ENCODE data around the gene TUBA1A.
"Not testable (repeated sequence)": the region's sequence is repeated elsewhere in the genome, so short reads cannot be mapped to it uniquely, and the experiment has no call there.

The TUBA1A gene

DNA sequence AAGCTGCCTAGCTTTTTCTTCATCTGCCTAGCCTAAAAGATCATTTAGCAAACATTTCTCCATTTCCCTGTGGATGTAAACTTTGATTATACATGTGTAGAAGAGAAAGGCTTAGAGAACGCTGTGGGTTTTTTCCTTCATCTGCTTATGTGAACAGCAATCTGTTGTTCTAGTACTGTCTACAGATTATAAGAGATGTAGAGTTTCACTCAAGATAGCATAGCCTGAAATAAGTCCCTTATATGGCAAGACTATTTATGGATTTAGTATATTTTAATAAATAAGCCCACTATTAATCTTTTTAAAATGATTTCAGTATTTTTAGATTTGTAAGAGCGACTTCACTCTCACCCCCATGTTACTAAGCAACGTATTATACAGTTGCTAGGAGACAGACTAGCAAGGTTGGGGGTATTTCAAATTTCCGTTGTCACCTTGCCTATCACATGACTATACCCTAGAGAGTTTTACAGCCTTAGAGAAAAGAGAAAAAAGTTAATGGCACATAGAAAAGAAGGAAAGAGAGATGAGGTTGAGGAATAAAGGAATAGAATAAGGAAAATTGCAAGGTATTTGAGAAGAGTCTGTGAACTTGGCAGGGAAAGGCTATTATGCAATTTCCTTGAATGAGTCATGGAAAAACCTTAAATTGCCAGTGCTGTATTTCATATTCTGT is 12.2 kb upstream of the TUBA1A start:
- no peak for DNase-seq

DNA sequence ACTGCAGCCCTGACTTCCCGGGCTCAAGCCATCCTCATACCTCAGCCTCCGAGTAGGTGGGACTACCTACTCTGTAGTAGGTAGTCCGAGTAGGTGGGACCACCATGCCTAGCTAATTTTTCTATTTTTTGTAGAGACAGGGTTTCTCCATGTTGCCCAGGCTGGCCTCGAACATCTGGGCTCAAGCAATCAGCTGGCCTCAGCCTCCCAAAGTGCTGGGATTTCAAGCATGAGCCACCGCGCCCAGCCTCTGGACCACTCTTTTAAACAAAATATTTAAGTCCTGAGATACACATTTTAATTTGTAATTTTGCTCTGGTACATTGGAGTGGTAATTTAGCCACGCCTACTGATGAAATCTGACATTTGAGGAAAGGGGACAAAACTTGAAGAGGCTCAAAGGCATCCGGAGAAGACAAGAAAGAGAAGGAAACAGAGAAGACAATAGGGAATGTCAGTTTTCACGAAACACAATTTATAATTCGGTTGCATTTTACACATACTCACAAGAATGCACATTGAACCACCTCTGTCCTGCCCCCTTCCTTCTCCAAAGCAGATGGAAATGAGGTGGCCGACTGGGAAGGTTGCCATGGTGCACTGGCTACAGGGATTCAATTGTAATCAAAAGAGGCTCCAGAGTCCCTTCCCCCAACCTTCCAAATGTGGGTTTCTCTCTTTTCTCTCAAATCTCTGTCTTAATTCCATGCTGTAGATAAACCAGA is 9.7 kb upstream of the TUBA1A start:
- DNase-seq, result peak; percentile 54

DNA sequence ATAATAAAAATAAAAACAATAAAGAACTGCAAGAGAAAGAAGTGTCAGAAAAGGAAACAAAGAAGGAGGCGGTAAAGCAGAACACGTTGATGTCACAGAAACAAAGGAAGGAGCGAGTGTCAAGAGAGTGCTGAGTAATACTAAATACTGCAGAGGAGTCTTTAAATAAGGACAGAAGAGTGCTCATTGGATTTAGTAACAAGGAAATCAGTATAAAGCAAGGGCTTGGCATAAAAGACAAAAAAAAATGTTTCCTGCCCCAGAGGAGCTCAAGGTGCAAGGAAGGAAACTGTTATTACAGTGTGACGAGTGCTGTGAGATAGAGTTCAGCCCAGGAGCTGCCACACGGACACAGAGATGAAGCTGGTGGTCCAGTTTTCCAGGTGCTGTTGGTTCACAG is 8.4 kb upstream of the TUBA1A start:
- DNase-seq, result no peak

DNA sequence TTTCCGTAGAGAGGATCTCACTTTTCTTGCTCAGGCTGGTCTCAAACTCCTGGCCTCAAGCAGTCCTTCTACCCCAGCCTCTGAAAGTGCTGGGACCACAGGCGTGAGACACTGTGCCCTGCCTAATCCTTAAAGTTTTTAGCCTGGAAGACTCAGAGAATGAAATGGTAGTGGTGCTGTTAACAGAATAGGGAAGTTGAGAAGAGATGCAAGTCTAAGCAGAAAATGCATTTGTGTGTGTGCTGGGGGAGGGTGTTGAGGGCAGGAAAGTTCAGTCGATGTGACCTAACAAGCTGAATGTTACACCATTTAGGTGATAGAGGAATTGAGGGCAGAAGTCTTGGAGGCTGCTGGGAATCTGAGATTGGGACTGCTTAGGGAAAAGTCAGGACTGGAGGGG is 6.9 kb upstream of the TUBA1A start:
- DNase-seq, result no peak

DNA sequence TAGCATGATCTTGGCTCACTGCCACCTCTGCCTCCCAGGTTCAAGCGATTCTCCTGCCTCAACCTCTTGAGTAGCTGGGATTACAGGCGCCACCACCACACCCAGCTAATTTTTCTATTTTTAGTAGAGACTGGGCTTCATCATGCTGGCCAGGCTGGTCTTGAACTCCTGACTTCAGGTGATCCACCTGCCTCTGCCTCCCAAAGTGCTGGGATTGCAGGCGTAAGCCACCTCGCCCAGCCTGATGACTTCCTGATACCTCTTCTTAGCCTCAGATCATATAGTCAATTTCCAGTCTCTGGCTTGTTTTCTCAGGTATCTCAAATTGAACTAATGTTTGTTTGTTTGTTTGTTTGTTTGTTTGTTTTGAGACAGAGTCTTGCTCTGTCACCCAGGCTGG is 4.9 kb upstream of the TUBA1A start:
- not testable (repeated sequence) for DNase-seq

DNA sequence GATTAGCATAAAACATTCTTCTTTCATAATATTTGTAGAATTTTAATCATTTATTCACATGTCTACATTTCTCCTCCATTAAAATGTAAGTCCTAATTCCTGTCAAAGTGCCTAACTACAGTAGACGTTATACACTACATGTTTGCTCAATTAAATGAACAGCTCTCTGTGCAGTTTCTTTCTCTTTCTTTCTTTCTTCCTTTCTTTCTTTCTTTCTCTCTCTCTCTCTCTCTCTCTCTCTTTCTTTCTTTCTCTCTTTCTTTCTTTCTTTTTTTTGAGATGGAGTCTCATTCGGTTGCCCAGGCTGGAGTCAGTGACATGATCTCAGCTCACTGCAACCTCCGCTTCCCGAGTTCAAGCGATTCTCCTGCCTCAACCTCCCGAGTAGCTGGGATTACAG is 2.6 kb upstream of the TUBA1A start:
- not testable (repeated sequence) for DNase-seq

DNA sequence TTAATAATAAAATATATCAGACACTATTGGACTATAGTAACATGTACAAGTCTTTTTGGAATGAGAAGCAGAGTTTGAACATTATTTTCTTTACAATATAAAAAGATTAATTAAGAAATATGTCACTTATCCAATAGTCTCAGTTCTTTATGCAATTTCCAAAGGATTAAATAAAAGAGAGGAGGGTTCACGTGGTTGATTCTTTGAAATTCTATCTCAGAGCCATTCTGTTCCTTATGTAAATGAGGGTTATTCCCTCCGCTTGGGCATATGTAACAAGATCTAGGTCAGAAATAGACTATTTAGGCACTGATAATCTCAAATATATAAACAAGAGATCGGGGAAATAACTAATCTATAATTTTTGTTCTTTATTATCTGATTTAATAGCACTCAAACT is 2.1 kb upstream of the TUBA1A start:
- no peak for DNase-seq

DNA sequence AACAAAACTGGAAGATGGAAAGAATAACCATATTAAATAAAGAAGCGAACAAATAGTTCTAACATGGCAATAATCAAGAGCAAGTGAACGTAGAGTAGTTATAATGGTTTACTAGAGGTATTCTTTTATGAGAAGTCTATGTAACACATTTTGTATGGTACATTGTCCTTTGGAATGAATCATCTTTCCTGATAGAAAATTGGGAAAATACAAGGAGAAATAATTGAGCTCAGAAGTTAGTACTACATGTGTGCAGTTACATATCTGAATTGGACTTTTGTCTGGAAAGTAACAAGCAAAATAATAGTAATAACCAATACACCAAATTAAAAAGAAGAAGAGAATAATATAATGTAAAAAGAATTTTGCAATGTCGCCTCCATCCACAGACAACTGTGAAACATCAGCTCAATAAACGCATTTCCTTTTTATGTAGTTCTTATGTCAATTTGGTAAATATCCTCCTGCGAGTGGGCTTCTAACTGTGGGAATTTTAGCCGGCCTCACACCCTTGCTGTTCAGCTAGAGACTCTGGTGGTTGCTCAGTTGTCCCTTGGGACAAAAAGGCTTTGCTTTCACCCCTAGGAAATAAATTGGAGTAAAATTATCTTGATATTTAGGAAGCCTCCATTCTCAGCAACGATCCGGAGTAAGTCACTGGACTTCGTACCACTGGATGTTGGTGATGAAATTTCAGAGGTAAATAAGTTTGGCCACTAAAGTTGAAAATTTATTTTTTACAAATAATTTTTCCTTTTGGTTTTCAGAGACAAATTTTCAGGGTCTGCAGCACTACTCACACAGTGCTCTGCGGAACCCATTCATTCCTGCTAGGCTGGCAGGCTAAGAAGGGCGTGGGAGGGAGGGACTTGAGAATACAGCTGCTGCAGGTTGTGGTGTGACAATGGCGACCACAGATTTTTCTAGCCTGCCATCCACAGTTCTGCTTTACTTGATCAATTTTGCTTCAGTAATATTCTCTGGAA is 1.1 kb upstream of the TUBA1A start:
- no peak for DNase-seq

DNA sequence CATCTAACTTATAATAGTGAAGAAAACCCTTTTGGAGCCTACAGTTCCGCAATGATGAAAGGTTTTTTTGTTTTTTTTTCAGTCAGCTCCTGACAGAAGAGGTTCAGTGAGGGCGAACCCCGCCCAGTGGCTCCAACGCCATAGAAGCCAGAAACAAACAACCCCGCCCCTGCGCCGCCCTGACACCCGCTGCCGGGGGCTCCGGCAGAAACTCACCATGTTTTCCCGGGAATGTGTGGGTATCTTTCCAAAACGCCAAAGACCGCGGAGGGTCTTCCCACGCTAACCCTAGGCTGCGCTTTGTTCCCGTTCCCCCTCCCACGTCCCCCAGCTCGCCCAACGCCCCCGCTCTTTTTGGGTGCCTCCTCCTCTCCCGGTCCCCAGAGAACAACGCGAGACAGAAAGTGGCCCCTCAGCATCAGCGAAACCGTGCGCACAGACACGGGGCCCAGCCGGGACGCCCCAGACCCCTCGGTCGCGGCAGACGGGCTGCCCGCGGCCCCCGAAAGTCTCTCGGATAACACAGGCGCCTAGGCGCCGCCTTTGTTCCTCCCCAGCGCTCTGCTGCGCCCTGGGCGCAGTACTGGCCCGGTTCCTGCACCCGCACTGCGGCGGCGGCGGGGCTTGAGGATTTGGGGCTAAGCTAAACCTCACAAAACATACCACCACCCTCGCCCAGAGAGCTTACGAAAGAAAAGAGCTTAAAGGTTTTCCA is 522 bp downstream of the TUBA1A start:
- DNase-seq, result peak; percentile 90

DNA sequence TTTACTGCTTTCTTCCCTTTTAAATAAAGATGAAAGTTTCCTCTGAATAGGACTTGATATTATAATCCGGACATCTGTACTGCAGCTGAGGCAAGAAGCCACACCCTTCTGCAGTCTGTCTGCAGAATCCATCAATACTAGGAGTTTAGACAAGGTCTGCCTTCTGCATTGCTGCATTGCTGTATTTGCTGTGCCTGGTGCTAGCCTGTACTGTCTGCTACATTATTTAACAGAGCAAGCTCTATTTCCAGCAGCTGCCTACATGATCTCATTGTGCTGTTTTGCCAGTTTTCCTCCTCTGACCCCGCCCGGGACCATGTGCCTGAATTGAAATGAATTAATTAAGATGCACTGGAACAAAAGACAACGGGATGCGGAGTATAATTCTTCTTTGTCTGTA is 1.7 kb downstream of the TUBA1A start:
- peak; percentile 87 for DNase-seq

DNA sequence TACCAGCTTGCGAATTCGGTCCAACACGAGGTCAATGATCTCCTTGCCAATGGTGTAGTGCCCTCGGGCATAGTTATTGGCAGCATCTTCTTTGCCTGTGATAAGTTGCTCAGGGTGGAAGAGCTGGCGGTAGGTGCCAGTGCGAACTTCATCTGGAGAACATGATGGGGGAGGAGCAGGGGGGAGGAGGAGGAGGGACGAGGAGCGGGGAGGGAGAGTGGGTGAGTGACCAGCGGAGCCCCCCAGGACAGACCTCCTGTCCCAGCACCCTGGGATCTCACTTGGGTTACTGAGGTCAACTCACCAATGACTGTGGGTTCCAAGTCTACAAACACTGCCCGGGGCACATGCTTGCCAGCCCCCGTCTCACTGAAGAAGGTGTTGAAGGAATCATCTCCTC is 2.6 kb downstream of the TUBA1A start:
- DNase-seq, result not testable (repeated sequence)

DNA sequence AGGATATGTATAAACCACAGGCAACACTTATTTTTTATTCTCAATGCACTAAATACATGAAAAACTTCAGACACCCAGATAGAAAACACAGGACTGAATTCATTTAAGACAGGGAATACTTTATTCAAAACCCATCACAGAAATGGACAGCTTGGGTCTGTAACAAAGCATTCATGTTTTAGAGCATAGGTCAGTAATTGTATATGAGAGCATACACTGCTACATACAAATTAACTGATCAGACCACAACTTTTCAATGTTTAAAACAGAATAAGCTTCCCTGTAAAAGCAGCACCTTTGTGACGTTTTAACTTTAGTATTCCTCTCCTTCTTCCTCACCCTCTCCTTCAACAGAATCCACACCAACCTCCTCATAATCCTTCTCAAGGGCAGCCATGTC is 4.2 kb downstream of the TUBA1A start:
- not testable (repeated sequence) for DNase-seq

DNA sequence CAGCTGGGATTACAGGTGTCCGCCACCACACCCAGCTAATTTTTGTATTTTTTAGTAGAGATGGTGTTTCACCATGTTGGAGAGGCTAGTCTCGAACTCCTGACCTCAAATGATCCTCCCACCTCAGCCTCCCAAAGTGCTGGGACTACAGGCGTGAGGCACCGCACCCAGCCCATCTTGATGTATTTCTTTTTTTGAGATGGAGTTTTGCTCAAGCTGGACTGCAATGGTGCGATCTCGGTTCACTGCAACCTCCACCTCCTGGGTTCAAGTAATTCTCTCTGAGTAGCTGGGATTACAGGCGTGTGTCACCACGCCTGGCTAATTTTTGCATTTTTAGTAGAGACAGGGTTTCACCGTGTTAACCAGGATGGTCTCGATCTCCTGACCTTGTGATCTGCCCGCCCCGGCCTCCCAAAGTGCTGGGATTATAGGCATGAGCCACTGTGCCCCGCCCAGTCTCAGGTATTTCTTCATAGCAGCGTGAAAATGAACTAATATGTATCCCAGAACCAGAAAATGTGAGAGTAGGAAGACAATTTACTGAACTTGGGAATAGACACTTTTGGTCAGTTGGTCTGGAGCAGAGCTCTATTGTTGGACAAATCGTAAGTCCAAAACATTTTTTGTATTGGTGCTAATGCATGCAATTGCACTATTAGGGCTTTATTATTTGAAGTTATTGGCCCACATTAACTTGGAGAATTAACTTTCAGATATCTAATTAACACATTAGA is 5.5 kb downstream of the TUBA1A start:
- DNase-seq, result not testable (repeated sequence)

DNA sequence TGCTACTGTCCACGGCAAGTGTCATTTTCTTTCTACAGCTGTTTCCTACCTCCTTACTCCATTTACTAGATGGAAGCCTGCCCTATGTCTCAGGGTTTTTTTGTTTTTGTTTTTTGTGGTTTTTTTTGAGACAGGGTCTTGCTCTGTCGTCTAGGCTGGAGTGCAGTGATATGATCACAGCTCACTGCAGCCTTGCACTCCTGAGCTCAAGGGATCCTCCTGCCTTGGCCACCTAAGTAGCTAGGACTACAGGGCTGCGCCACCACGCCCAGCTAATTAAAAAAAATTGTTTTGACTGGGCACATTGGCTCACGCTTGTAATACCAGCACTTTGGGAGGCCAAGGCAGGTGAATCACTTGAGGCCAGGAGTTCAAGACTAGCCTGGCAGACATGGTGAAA is 14.7 kb downstream of the TUBA1A start:
- DNase-seq, result no peak

DNA sequence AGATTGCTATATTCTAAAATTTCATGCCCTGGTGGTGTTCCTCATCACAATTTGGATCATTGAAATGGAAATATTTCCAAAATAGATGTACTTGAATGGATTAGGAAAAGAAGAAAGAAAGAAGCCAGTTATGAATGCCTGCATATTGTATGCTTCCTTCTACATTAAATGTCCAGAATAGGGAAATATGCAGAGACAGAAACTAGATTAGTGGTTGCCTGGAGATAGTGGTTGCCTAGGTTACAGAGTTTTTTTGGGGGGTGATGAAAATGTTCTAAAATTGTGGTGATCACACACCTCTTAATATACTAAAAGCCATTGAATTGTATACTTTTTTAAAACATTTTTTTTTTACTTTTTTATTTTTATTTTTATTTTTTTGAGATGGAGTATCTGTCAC is 18.0 kb downstream of the TUBA1A start:
- no peak for DNase-seq

DNA sequence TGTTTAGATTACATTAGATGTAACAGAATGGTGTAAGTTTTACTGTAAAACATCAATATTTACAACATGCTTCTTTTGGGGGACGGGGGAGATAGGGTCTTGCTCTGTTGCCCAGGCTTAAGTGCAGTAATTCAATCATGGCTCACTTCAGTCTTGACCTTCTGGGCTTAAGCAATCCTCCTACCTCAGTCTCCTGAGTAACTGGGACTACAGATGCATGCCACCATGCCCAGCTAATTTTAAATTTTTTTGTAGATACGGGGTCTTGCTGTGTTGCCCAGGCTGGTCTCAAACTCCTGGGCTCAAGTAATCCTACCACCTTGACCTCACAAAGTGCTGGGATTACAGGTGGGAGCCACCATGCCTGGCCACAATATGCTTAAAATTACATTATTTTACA is 23.8 kb downstream of the TUBA1A start:
- no peak for DNase-seq

DNA sequence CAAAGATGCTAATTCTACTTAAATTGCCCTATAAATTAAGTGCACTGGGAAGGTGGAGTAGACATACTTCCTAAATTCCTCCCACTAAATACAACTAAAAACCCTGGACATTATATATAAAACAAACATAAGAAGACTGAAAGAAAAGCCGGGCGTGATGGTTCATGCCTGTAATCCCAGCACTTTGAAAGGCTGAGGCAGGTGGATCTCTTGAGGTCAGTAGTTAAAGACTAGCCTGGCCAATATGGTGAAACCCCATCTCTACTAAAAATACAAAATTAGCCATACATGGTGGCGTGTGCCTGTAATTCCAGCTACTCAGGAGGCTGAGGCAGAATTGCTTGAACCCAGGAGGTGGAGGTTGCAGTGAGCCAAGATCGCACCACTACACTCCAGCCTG is 27.0 kb downstream of the TUBA1A start:
- not testable (repeated sequence) for DNase-seq

DNA sequence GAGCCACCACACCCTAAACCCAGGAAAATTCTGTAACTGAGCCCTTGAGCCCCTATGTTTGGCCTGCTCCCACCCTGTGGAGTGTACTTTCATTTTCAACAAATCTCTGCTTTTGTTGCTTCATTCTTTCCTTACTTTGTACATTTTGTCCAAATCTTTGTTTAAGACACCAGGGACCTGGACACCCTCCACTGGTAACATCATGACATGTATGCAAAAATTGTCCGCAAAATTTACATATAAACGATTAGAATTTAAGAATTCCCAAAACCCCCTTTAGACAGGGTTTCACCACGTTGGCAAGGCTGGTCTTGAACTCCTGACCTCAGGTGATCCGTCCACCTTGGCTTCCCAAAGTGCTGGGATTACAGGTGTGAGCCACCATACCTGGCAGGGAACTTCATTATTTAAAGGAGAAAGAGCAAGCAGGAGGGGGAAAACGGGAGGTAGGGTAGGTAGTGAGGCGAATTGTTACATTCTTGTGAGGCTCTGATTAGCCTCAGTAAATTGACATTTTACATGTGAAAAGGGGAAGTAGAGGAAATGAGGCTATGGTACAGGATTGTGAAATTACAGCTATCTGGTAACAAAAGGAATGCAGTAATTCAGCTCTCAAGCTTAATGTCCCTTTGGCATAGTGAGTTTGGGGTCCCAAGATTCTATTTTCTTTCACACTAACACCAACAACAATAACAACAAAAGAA is 27.6 kb downstream of the TUBA1A start:
- DNase-seq, result no peak

DNA sequence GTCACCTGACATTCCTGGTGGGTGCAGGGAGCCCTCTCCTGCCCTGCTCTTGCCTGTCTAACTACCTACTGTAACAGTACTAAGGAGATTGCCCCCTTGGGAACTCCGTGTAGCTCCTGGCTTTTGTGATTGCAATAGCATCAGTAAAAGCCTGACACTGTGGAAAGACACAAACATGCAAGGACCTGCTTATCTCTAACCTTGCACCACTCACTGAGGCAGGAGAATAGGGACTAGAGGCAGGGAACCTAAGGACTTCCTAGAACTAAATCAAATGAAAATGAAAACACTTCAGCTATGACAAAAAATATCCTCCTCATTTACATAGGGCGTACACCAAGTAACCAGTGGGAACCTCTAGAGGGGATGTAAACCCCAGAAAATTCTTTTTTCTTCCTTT is 28.5 kb downstream of the TUBA1A start:
- no peak for DNase-seq

DNA sequence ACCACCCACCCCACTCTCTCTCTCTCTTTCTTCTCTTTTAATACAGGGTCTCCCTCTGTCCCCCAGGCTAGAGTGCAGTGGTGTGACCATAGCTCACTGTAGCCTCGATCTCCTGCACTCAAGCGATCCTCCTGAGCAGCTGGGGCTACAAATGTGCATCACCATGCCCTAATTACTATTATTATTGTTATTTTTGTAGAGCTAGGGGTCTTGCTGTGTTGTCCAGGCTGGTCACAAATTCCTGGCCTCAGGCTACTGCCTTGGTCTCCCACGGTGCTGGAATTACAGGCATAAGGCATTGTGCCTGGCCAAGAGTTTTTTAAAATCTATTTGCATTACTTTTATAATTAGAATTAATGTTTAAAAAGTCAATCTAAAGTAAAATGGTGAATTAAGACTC is 34.7 kb downstream of the TUBA1A start:
- DNase-seq, result no peak

DNA sequence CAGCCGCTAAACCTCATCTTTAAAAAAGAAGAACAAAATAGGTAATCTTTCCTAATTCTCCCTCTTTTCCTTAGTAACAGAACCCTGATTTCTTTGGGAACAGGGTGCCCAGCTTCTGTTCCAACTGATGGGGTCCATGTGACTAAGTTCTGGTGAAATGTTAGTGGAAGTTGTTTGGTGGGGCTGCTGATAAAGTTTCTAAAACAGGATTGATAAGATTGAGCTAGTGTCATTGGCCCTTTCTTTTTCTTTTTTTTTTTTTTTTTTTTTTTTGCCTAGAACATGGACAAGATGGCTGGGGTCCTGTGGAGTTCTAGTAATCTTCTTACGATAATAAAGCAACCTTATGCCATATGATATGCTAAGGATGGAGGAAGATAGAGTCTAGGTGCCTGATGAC is 41.5 kb downstream of the TUBA1A start:
- DNase-seq, result no peak

Measured in femur (tissue), 1 donor.